A673 (cell line): ENCODE results near the gene ADAT3. TPM values are rescaled to one million over a fixed set of nuclear protein-coding genes. Genes with fewer than 3 reads are reported as not detected.

Source experiments
- BruUV-seq: library from RNA; stranded (reverse); fragments of 400-500 nt; replicated peaks from 2 replicates; lab custom pipeline; 2021; lab: Mats Ljungman, UMichigan
- CTCF ChIA-PET: fragments of 300-600 bp; sonication (Branson Sonifier 250); formaldehyde crosslinking; loops from one replicate; lab custom pipeline; 2022; ENCODE audit warnings: antibody characterized with exemption; lab: Charles Lee
- POLR2A ChIA-PET: fragments of 300-600 bp; sonication (Branson Sonifier 250); formaldehyde crosslinking; loops from one replicate; lab custom pipeline; 2022; ENCODE audit warnings: antibody characterized with exemption; ENCODE audit not compliant: low non-redundant PET; lab: Charles Lee
- DNase-seq: peaks from one replicate; pipeline ENCODE4 v3.0.0-alpha.2; 2015; ENCODE audit warnings: low spot score
- H3K27ac ChIP-seq: fragments of 200-600 bp; sonication (generic); 2 replicates; pipeline ENCODE4 v1.5.1; 2016; ENCODE audit warnings: mixed run types, low read depth, mild to moderate bottlenecking, mixed read lengths, antibody characterized with exemption, low read length; ENCODE audit not compliant: poor library complexity, severe bottlenecking
- H3K27me3 ChIP-seq: fragments of 200-600 bp; sonication (generic); replicated peaks from 2 replicates; pipeline ENCODE4 v1.6.1; 2017; ENCODE audit warnings: mixed run types, low read depth, mild to moderate bottlenecking, mixed read lengths, antibody characterized with exemption, low read length; ENCODE audit not compliant: insufficient read depth, poor library complexity
- H3K36me3 ChIP-seq: fragments of 200-600 bp; sonication (generic); 2 replicates; pipeline ENCODE4 v1.6.1; 2016; ENCODE audit warnings: mixed run types, mild to moderate bottlenecking, mixed read lengths, antibody characterized with exemption, low read length; ENCODE audit not compliant: insufficient read depth, poor library complexity, severe bottlenecking
- H3K4me1 ChIP-seq: fragments of 200-600 bp; sonication (generic); 2 replicates; pipeline ENCODE4 v1.6.1; 2017; ENCODE audit warnings: mixed run types, mild to moderate bottlenecking, mixed read lengths, antibody characterized with exemption, low read length; ENCODE audit not compliant: insufficient read depth, poor library complexity, severe bottlenecking
- H3K4me3 ChIP-seq: fragments of 200-600 bp; sonication (generic); 2 replicates; pipeline ENCODE4 v1.5.1; 2016; ENCODE audit warnings: low read depth, mixed run types, mild to moderate bottlenecking, mixed read lengths, low read length; ENCODE audit not compliant: poor library complexity, severe bottlenecking
- H3K9me3 ChIP-seq: fragments of 200-600 bp; sonication (generic); 2 replicates; pipeline ENCODE4 v1.6.1; 2016; ENCODE audit warnings: mixed run types, low read depth, mild to moderate bottlenecking, mixed read lengths, antibody characterized with exemption, low read length; ENCODE audit not compliant: poor library complexity, severe bottlenecking
- CTCF ChIP-seq: fragments of 300-800, 200-600 bp; sonication (generic); conservative IDR thresholded peaks from 2 replicates; pipeline ENCODE4 v1.5.1; 2017; ENCODE audit warnings: low read depth, mild to moderate bottlenecking, antibody characterized with exemption, low read length, moderate library complexity, mixed read lengths
- EZH2 ChIP-seq: fragments of 200-600 bp; sonication (generic); IDR thresholded peaks from 2 replicates; pipeline ENCODE4 v1.6.1; 2017; ENCODE audit warnings: borderline replicate concordance, low read depth, mild to moderate bottlenecking, mixed read lengths, antibody characterized with exemption, low read length; ENCODE audit not compliant: poor library complexity, severe bottlenecking
- intact Hi-C: fragments of 100-400 bp; cut with micrococcal nuclease; formaldehyde crosslinking; loops from one replicate; pipeline ENCODE4 v1.10.0; 2022; ENCODE audit not compliant: unreplicated experiment
- total RNA-seq: library from RNA; stranded (reverse); gene quantifications from 2 replicates; pipeline ENCODE4 v1.2.3, GENCODE V29; 2021

The ADAT3 gene
- total RNA-seq, 1 experiment from 2014 or later, result 18.0 TPM

GRCh38 chr19:1908364-1908678, 3.1 kb downstream of the ADAT3 start:
- CTCF ChIA-PET, result no interaction called here
- POLR2A ChIA-PET, result no interaction called here
- no peak overlapping the region for H3K4me3 ChIP-seq
- H3K36me3 ChIP-seq, result peaks cover 16% of the 10 kb centered on the region
- H3K9me3 ChIP-seq, result no peaks in the 10 kb centered on the region
- no TSS peak for BruUV-seq
- no peak for DNase-seq
- H3K27me3 ChIP-seq, result no peaks in the 10 kb centered on the region
- intact Hi-C loops, result no loop called here
- peaks cover 17% of the 10 kb centered on the region for H3K4me1 ChIP-seq
- H3K27ac ChIP-seq, result no peak overlapping the region
- TF ChIP-seq CTCF (no peak), EZH2 (no peak)

- TF ChIP-seq CTCF (no peak), EZH2 (no peak)
- DNase-seq, result no peak
- Histone ChIP-seq H3K36me3 (peaks cover 21% of the 10 kb centered on the region), H3K27ac (no peak overlapping the region), H3K27me3 (no peaks in the 10 kb centered on the region), H3K4me3 (no peak overlapping the region), H3K9me3 (no peaks in the 10 kb centered on the region), H3K4me1 (peaks cover 13% of the 10 kb centered on the region)
- BruUV-seq, result no TSS peak
- CTCF ChIA-PET, result no interaction called here
- intact Hi-C loops, result no loop called here
- POLR2A ChIA-PET, result no interaction called here
Measured at GRCh38 chr19:1909761-1910080, 4.5 kb downstream of the ADAT3 start.

- POLR2A ChIA-PET, result no interaction called here
- no TSS peak for BruUV-seq
Measured at GRCh38 chr19:1910177-1910576, 5.0 kb downstream of the ADAT3 start.

More at GRCh38 chr19:1910177-1910576, 5.0 kb downstream of the ADAT3 start:
- Histone ChIP-seq H3K9me3 (no peaks in the 10 kb centered on the region), H3K27me3 (no peaks in the 10 kb centered on the region), H3K27ac (no peak overlapping the region), H3K36me3 (peaks cover 23% of the 10 kb centered on the region), H3K4me3 (no peak overlapping the region), H3K4me1 (peaks cover 10% of the 10 kb centered on the region)
- DNase-seq, result no peak
- intact Hi-C loops, result no loop called here
- no peak for TF ChIP-seq CTCF
- no peak for TF ChIP-seq EZH2
- CTCF ChIA-PET, result no interaction called here
